Measurements from ENCODE around the gene SLC6A18.

SLC6A18 gene

DNA sequence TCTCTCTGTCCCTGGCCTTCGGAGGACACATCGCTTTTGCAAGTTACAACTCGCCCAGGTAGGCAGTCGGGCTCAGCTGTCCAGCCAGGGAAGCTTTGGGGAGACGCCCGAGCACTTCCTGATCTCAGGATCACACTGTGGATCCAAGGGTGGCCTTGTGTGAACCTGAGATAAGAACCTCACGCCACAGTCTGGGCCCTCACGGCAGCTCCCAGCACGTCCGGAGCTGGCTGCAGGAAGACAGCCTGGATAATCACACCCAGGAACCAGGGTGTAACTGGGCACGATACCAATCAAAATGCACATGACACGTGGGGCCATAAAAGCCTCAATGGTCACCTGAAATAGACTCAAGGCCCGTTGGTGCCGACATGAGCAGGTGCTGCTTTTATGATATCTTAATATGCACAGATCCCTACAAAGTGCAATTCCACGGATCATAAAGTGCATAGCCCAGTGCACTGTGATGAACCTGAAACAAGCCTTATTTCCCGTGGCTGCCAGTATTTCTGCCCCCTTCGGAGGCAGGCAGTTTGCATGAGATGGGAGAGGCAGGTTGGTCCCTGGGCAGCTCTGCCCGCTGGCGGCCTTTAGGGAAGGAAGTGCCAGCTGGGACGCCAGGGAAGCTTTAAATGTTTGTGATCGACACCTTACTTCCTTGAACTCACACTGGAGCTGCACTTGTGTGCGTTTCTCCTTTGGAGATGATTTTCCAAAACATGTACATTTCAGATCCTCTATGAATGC is 14.5 kb downstream of the SLC6A18 start:
- DNase-seq: no peak

- DNase-seq: no peak
Measured at GRCh38 chr5:1240496-1241260, 15.5 kb downstream of the SLC6A18 start.

- no peak for DNase-seq
Measured at GRCh38 chr5:1241509-1242080, 16.4 kb downstream of the SLC6A18 start.

GRCh38 chr5:1242733-1243486 is 17.7 kb downstream of the SLC6A18 start:
- no peak for DNase-seq

DNA sequence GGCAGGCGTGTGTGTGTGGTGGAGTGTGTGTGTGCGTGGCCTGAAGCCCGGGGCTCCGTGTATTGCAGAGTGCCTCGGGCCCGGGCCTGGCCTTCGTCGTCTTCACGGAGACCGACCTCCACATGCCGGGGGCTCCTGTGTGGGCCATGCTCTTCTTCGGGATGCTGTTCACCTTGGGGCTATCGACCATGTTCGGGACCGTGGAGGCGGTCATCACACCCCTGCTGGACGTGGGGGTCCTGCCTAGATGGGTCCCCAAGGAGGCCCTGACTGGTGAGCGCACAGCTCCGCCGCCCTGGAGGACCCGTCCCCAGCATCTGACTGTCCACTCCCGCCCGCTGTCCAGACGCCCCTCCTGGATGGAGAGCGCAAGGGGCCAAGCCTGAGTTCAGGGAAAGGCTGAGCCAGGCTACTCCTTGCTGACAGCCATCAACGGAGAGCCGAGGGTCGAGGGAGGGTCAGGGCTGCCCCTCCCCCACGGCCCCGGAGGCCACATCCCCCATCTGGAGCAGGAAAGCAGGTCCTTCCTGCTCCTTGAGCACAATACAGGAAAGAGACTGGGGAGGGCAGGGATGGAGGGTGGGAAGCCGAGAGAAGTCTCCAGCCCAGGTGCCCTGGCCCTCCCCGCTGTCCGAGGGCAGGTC is 18.4 kb downstream of the SLC6A18 start:
- DNase-seq: no peak

DNA sequence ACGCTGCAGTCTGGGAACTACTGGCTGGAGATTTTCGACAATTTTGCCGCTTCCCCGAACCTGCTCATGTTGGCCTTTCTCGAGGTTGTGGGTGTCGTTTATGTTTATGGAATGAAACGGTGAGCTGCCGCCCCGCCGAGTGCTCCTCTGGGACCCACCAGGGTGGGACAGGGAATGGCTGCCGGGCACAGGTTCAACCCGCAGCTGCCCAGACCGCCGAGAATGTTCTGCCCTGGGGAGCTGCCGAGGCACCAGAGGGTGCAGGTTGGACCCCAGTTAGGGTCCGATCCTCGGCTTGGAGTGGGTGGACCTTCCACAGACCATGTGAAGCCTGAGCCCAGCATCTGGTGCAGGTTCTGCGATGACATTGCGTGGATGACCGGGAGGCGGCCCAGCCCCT is 19.1 kb downstream of the SLC6A18 start:
- no peak for DNase-seq

GRCh38 chr5:1244976-1245375 is 19.8 kb downstream of the SLC6A18 start:
- DNase-seq: no peak

DNA sequence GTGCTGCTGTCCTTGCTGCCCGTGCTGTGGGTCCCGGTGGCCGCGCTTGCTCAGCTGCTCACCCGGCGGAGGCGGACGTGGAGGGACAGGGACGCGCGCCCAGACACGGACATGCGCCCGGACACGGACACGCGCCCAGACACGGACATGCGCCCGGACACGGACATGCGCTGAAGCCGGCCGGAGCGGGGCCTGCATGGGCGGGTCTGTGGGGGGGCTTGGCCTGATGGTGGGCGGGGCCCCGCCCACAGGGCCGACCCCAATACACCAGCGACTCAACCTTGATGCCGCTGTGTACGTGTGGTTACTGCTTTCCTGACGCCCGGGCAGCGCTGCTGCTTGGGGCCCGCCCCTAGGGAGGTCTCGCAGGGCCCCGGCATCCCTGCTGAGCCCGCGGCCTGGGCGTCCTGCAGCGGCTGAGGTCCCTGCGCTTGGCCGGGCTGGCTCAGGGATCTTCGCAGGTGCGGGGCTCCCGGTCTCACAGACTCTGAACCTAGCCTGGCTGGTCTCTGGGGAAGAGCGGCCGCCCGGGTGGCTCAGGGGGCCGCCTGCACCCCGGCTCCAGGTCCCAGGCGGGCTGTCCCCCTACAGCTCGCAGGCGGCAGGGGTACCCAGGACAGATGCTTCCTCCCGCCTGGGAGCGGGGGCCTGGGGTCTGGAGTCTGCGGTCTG is 20.9 kb downstream of the SLC6A18 start:
- DNase-seq: no peak

GRCh38 chr5:1246711-1247431 is 21.7 kb downstream of the SLC6A18 start:
- DNase-seq: no peak

DNA sequence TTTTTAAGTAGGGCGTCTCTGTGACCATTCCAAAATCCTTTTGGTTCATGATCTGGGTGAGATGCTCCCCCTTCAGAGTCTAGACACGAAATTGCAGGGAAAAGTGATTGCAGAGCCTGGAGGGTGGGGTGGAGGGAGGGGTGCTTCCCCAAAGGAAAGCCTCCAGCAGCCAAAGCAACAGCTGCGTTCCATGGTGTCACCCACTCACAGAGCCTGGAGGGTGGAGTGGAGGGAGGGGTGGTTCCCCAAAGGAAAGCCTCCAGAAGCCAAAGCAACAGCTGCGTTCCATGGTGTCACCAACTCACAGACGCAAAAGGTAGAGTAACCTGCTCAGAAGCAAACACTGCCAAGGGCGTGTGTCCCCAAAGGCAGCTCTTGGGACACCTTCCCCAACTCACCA is 22.6 kb downstream of the SLC6A18 start:
- DNase-seq: no peak

- no peak for DNase-seq
Measured at GRCh38 chr5:1249366-1250280, 24.4 kb downstream of the SLC6A18 start.

- DNase-seq: no peak
Measured at GRCh38 chr5:1251678-1252580, 26.7 kb downstream of the SLC6A18 start.

DNA sequence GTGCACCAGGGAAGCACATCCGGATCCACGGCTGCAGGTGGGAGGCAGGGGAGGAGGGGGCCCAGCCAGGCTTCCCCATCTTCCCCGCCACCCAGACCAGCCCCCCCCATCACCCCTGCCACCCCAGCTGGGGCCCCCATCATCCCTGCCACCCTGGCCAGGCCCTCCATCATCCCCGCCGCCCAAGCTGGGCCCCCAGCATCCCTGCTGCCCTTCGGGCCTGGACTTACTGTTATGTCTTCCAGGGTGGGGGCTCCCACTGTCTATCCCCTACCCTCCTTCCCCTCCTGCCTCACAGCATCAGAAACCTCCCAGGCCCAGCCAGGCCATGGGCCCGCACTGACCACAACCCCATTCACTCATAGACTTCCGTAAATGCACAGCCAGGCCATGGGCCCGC is 27.5 kb downstream of the SLC6A18 start:
- no peak for DNase-seq

DNA sequence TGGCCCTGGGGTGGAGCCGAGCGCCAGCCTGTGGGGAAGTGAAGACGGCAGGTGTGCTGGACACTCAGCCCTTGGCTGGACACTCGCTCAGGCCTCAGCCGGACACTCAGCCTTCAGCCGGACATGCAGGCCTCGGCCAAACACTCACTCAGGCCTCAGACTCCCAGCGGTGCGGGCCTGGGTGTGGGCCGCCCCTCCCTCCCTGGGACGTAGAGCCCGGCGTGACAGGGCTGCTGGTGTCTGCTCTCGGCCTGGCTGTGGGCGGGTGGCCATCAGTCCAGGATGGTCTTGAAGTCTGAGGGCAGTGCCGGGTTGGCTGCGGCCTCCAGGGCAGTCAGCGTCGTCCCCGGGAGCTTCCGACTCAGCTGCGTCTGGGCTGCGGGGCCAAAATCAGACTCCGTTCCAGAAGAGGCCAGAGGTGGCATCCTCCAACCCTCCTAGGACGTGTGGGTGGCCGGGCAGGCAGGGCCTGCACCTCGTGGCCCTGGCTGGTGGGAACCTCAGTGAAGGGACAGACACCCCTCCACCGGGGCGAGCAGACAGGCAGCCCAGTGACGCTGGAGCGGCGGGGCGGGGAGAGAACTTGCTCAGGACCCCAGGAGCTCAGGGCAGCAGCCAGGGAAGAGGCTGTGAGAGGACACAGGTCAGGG is 28.4 kb downstream of the SLC6A18 start:
- DNase-seq: no peak

DNA sequence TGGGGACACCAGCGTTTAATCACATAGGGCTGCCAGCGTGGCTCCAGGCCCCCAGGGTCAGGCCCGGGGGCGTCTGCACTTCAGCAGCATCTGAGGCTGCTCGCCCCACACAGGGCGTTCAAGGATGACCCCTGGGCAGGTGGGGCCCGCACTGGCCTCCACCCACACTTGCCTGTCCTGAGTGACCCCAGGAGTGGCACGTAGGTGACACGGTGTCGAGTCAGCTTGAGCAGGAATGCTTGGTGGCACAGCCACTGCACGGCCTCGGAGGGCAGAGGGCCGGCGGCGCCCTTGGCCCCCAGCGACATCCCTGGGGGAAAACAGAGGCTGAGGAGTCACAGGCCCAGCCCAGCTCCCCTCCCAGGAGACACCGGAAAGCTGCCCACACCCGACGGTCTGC is 29.0 kb downstream of the SLC6A18 start:
- DNase-seq: no peak

- DNase-seq: peak; percentile 18
Measured at GRCh38 chr5:1255081-1255561, 29.9 kb downstream of the SLC6A18 start.

- no peak for DNase-seq
Measured at GRCh38 chr5:1256776-1257175, 31.6 kb downstream of the SLC6A18 start.

- no peak for DNase-seq
Measured at GRCh38 chr5:1257363-1257762, 32.2 kb downstream of the SLC6A18 start.

GRCh38 chr5:1257841-1258240 is 32.7 kb downstream of the SLC6A18 start:
- DNase-seq: no peak
